HCT116 (cell line): Measurements from ENCODE around the gene GMDS. TPM values are rescaled to one million over a fixed set of nuclear protein-coding genes. Genes with fewer than 3 reads are reported as not detected.

ENCODE experiments used
- ATAC-seq: fragments of 200-7000 bp; cut with Tn5 transposase; 2 replicates; pipeline ENCODE4 v1.9.1; 2020; ENCODE audit warnings: mild to moderate bottlenecking, moderate library complexity
- BruUV-seq: library from RNA; stranded (reverse); fragments of 400-500 nt; replicated peaks from 2 replicates; lab custom pipeline; 2021; lab: Mats Ljungman, UMichigan
- CTCF ChIA-PET: fragments of 300-600 bp; sonication (Branson Sonifier 250); formaldehyde crosslinking; loops from one replicate; lab custom pipeline; 2021; ENCODE audit warnings: antibody characterized with exemption; lab: Charles Lee
- POLR2A ChIA-PET: fragments of 300-600, 350-600 bp; sonication (Branson Sonifier 250); formaldehyde crosslinking; loops from one replicate; lab custom pipeline; 2021; ENCODE audit warnings: antibody characterized with exemption; lab: Charles Lee
- RAD21 ChIA-PET, 2 experiments: fragments of 300-600 bp; sonication (Branson Sonifier 250); formaldehyde crosslinking; loops; one replicate each; lab custom pipeline; 2023; ENCODE audit warnings: low total read pairs in 2 of 2; ENCODE audit not compliant: uncharacterized antibody in 2 of 2, unreplicated experiment in 2 of 2, low non-redundant PET in 1 of 2; lab: Charles Lee
- DNase-seq: peaks from one replicate; pipeline ENCODE4 v3.0.0-alpha.2; 2010; ENCODE audit warnings: low read depth, low spot score
- H2AFZ ChIP-seq: fragments of 200-600 bp; shearing (Covaris generic), sonication (generic); 2 replicates; pipeline ENCODE4 v1.6.1; 2017; ENCODE audit warnings: low read depth, mixed run types, mixed read lengths, antibody characterized with exemption, low read length; ENCODE audit not compliant: poor library complexity, severe bottlenecking
- H3K27ac ChIP-seq: 2 replicates; pipeline ENCODE4 v1.5.1; 2012; ENCODE audit warnings: low read depth, low read length
- H3K27me3 ChIP-seq: fragments of 200-600 bp; sonication (generic); 2 replicates; pipeline ENCODE4 v1.6.1; 2016; ENCODE audit warnings: mixed run types, low read length, mixed read lengths; ENCODE audit not compliant: insufficient read depth
- H3K36me3 ChIP-seq, 2 experiments: fragments of 200-500 bp in 1 of 2; fragments of 200-600 bp in 1 of 2; sonication (Bioruptor generic) in 1 of 2; sonication (generic) in 1 of 2; 2 replicates each; pipeline versions ENCODE4 v1.5.1 to v1.6.1; 2014 to 2016; ENCODE audit warnings: low read length in 2 of 2, inconsistent platforms in 1 of 2, mixed read lengths in 1 of 2, mixed run types in 1 of 2; ENCODE audit not compliant: insufficient read depth in 2 of 2, control insufficient read depth in 1 of 2
- H3K4me1 ChIP-seq, 2 experiments: fragments of 200-600 bp in 1 of 2; sonication (generic) in 1 of 2; 2 replicates each; pipeline versions ENCODE4 v1.5.1 to v1.6.1; 2012 to 2017; ENCODE audit warnings: low read length in 2 of 2, inconsistent platforms in 1 of 2, mild to moderate bottlenecking in 1 of 2, mixed read lengths in 1 of 2, mixed run types in 1 of 2, moderate library complexity in 1 of 2; ENCODE audit not compliant: insufficient read depth in 2 of 2, control insufficient read depth in 1 of 2
- H3K4me2 ChIP-seq: fragments of 200-600 bp; sonication (generic); 2 replicates; pipeline ENCODE4 v1.6.1; 2017; ENCODE audit warnings: mixed run types, low read length, mixed read lengths
- H3K4me3 ChIP-seq, 2 experiments: fragments of 200-600 bp in 1 of 2; sonication (generic) in 1 of 2; replicated peaks in 1 of 2; 2 replicates each; pipeline ENCODE4 v1.5.1; 2011 to 2016; ENCODE audit warnings: low read length in 2 of 2, control low read depth in 1 of 2, low read depth in 1 of 2, mild to moderate bottlenecking in 1 of 2, mixed read lengths in 1 of 2, mixed run types in 1 of 2
- H3K79me2 ChIP-seq: fragments of 200-600 bp; sonication (generic); 2 replicates; pipeline ENCODE4 v1.6.1; 2017; ENCODE audit warnings: mild to moderate bottlenecking, mixed run types, low read length, moderate library complexity, mixed read lengths; ENCODE audit not compliant: insufficient read depth
- H3K9ac ChIP-seq: fragments of 200-600 bp; sonication (generic); 2 replicates; pipeline ENCODE4 v1.6.1; 2016; ENCODE audit warnings: low read length, mixed read lengths
- H3K9me2 ChIP-seq: fragments of 200-600 bp; sonication (generic), shearing (Covaris generic); 2 replicates; pipeline ENCODE4 v1.6.1; 2017; ENCODE audit warnings: mixed run types, mild to moderate bottlenecking, moderate library complexity; ENCODE audit not compliant: insufficient read depth
- H3K9me3 ChIP-seq, 2 experiments: fragments of 200-500 bp in 1 of 2; fragments of 200-600 bp in 1 of 2; sonication (Bioruptor generic) in 1 of 2; sonication (generic) in 1 of 2; 2 replicates each; pipeline ENCODE4 v1.6.1; 2014 to 2017; ENCODE audit warnings: low read length in 2 of 2, mixed read lengths in 2 of 2, inconsistent platforms in 1 of 2, low read depth in 1 of 2, mild to moderate bottlenecking in 1 of 2, mixed run types in 1 of 2, moderate library complexity in 1 of 2; ENCODE audit not compliant: control insufficient read depth in 1 of 2, insufficient read depth in 1 of 2
- H4K20me1 ChIP-seq: fragments of 200-600 bp; sonication (generic), shearing (Covaris generic); 2 replicates; pipeline ENCODE4 v1.6.1; 2017; ENCODE audit warnings: mixed run types, mild to moderate bottlenecking, moderate library complexity; ENCODE audit not compliant: insufficient read depth
- EZH2 ChIP-seq: fragments of 200-600 bp; sonication (generic); IDR thresholded peaks from 2 replicates; pipeline ENCODE4 v1.6.1; 2017; ENCODE audit warnings: antibody characterized with exemption, mixed run types
- EZH2phosphoT487 ChIP-seq: fragments of 200-600 bp; IDR thresholded peaks from 2 replicates; pipeline ENCODE4 v1.6.1; 2018; ENCODE audit warnings: antibody characterized with exemption, borderline replicate concordance
- JUND ChIP-seq: IDR thresholded peaks from 2 replicates; pipeline ENCODE4 v1.6.1; 2012
- POLR2AphosphoS5 ChIP-seq: IDR thresholded peaks from 2 replicates; pipeline ENCODE4 v1.6.1; 2011; ENCODE audit warnings: mild to moderate bottlenecking, low read depth, low read length, moderate library complexity
- SIN3A ChIP-seq: IDR thresholded peaks from 2 replicates; pipeline ENCODE4 v1.6.1; 2012; ENCODE audit warnings: low read depth
- SP1 ChIP-seq: IDR thresholded peaks from 2 replicates; pipeline ENCODE4 v1.6.1; 2012; ENCODE audit warnings: low read depth
- TCF7L2 ChIP-seq: IDR thresholded peaks from 2 replicates; pipeline ENCODE4 v1.7.0; 2011; ENCODE audit warnings: borderline replicate concordance, inconsistent platforms; ENCODE audit not compliant: insufficient read depth, insufficient read length; ENCODE audit errors: extremely low read depth
- intact Hi-C: fragments of 100-400 bp; cut with micrococcal nuclease; formaldehyde crosslinking; loops from 2 replicates; pipeline ENCODE4 v1.10.0; 2022
- total RNA-seq: library from RNA; stranded (reverse); gene quantifications from one replicate; pipeline ENCODE4 v1.2.1, GENCODE V29; 2021; ENCODE audit not compliant: unreplicated experiment
- TF ChIP-seq, protein P1 (sequence below): IDR thresholded peaks from 2 replicates; pipeline ENCODE4 v1.6.1; 2012; ENCODE audit warnings: low read depth

Gene GMDS
- total RNA-seq, 1 experiment from 2014 or later = 34.4 TPM

DNA sequence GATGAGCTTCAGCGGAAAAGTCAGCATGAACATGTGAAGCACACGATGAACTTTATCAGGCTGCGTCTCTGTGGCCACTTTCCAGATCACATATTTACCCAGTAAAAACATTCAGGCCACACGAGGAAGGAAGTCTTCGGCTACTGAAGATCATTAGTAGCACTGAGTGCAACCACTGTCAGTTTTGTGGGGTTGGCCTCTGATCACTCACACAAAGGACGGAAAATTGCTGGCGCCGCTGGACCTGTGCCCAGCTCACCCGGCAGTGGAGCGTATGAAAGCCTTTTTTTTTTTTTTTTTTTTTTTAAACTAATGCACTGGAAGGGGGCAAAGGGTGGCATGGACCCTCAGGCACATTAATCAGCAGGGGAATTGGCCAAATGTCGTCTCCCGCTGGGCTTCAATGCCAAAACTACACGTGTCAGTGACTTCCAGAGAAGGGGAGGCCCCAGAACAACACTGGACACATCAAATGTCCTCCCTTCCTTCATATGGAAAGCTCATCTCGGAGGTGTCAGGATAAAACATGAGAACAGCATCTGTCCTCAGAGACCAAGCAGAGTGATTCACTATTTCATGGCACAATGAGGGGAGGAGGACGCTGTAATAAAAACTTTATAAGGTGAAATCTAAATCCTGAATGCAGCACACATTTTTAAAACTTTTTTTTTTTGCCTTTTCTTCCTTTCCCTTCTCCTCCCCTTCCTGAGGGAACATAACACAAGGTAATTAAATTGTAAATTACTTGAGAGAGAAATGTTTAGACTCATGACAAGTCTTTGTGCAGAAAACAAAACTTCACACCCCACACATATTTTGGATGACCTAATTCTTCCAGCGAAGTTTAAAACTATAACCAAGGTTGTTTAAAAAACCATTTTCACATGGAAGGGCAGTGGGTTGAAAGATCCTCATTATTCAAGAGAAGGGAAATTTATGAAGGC, 412.3 kb downstream of the GMDS start:
- no TSS peak for BruUV-seq
- Histone ChIP-seq H4K20me1 (no peaks in the 10 kb centered on the region), H3K9me3 (no peaks in the 10 kb centered on the region), H3K4me2 (no peak overlapping the region), H3K4me1 (no peaks in the 10 kb centered on the region), H2AFZ (no peak overlapping the region), H3K36me3 (no peaks in the 10 kb centered on the region), H3K4me3 (no peak overlapping the region), H3K9me2 (no peaks in the 10 kb centered on the region), H3K27ac (no peak overlapping the region), H3K27me3 (no peaks in the 10 kb centered on the region), H3K9ac (no peak overlapping the region), H3K79me2 (no peaks in the 10 kb centered on the region)
- no peak for DNase-seq
- TF ChIP-seq EZH2 = no peak
- no peak for TF ChIP-seq EZH2phosphoT487
- no peak for TF ChIP-seq SP1
- TF ChIP-seq, protein P1, sequence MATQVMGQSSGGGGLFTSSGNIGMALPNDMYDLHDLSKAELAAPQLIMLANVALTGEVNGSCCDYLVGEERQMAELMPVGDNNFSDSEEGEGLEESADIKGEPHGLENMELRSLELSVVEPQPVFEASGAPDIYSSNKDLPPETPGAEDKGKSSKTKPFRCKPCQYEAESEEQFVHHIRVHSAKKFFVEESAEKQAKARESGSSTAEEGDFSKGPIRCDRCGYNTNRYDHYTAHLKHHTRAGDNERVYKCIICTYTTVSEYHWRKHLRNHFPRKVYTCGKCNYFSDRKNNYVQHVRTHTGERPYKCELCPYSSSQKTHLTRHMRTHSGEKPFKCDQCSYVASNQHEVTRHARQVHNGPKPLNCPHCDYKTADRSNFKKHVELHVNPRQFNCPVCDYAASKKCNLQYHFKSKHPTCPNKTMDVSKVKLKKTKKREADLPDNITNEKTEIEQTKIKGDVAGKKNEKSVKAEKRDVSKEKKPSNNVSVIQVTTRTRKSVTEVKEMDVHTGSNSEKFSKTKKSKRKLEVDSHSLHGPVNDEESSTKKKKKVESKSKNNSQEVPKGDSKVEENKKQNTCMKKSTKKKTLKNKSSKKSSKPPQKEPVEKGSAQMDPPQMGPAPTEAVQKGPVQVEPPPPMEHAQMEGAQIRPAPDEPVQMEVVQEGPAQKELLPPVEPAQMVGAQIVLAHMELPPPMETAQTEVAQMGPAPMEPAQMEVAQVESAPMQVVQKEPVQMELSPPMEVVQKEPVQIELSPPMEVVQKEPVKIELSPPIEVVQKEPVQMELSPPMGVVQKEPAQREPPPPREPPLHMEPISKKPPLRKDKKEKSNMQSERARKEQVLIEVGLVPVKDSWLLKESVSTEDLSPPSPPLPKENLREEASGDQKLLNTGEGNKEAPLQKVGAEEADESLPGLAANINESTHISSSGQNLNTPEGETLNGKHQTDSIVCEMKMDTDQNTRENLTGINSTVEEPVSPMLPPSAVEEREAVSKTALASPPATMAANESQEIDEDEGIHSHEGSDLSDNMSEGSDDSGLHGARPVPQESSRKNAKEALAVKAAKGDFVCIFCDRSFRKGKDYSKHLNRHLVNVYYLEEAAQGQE = no peak
- no peak for TF ChIP-seq JUND
- TF ChIP-seq POLR2AphosphoS5 = no peak
- TF ChIP-seq TCF7L2 = no peak
- no peak for TF ChIP-seq SIN3A
- POLR2A ChIA-PET = no interaction called here
- CTCF ChIA-PET = no interaction called here
- intact Hi-C loops = no loop called here
- RAD21 ChIA-PET = no interaction called here
- ATAC-seq = no peak
